Fibroblast of villous mesenchyme (primary cell): ENCODE measurements around the gene TCEA2. TPM values are rescaled to one million over a fixed set of nuclear protein-coding genes. Genes with fewer than 3 reads are reported as not detected.

Experiments
- DNase-seq: peaks from one replicate; pipeline ENCODE4 v3.0.0-alpha.2; 2010; ENCODE audit warnings: low read depth
- H3K4me3 ChIP-seq: 2 replicates; pipeline ENCODE4 v1.5.1; 2011; ENCODE audit warnings: low read depth, mild to moderate bottlenecking, low read length
- total RNA-seq: library from RNA; depleted of rRNA; stranded (reverse); fragments of >200 nt; gene quantifications from 2 replicates; pipeline ENCODE4 v1.2.3, GENCODE V29; 2012
- TF ChIP-seq, protein P1 (sequence below): IDR thresholded peaks from 2 replicates; pipeline ENCODE4 v1.5.1; 2012; ENCODE audit warnings: low read depth, mild to moderate bottlenecking, low read length; ENCODE audit not compliant: insufficient read depth

The TCEA2 gene
- total RNA-seq, 1 donor = 20.7 TPM

DNA sequence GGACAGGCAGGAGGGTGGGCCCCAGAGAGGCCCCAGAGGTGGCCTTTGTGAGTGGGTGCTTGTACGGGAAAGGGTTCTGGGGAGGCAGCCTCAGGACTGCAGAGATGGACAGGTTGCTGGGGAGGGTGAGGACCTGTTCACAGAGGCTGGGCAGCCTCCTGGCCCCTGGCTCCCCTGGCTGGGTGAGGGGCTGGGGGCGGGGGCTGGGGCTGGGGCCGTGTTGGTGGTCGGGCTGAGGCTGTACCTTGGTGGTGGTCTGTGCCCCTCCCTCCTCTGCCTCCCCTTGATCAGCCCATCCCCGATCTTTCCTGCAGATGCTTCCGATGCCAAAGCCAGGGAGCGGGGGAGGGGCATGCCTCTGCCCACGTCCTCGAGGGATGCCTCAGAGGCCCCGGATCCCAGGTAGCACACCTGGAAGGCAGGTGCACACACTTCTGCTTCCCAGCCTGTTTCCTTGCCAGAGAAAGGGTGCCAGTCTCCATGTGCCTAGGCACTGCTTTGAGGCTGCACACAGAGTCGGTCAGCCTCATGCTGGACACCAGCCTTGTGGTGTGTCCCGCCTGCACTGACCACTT is 4.8 kb downstream of the TCEA2 start:
- no peak overlapping the region for H3K4me3 ChIP-seq
- TF ChIP-seq, protein P1, sequence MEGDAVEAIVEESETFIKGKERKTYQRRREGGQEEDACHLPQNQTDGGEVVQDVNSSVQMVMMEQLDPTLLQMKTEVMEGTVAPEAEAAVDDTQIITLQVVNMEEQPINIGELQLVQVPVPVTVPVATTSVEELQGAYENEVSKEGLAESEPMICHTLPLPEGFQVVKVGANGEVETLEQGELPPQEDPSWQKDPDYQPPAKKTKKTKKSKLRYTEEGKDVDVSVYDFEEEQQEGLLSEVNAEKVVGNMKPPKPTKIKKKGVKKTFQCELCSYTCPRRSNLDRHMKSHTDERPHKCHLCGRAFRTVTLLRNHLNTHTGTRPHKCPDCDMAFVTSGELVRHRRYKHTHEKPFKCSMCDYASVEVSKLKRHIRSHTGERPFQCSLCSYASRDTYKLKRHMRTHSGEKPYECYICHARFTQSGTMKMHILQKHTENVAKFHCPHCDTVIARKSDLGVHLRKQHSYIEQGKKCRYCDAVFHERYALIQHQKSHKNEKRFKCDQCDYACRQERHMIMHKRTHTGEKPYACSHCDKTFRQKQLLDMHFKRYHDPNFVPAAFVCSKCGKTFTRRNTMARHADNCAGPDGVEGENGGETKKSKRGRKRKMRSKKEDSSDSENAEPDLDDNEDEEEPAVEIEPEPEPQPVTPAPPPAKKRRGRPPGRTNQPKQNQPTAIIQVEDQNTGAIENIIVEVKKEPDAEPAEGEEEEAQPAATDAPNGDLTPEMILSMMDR = no peak
- DNase-seq = no peak

DNA sequence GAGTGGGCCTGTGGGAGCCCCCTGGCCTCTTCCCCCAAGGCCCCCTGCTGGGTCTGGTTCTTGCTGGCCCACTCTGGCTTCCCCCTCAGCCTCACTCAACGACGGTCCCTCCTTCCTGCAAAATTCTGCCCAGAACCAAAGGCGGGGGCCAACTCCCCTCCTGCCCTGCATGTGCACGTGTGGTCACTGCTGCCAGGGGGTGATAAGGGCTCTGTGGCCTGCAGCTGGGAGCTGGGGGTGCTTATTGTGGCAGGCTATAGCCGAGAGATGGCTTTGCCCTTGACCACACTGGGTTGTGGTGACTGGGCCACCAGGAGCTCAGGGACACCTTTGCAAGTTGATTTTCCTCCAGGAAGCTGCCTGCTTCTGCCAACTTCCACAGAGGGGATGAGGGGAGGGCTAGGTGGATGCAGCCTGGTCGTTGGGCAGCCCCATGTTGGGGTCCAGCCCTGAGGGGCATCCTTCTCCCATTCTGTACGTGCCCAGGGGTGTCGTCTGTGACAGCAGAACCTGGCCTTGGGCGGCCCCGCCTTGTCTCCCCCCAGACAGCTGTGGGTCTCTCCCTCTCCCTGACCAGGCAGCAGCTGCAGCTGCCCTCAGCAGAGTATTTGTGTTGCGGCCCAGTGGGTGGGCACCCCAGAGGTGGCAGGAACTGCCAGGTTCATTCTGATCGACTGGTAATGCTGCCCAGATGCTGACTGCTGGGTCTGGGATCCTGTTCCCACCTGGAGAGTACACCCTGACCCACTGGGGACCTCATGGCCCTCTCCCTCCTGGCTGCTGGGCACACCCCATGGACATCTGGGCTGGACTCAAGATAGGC is 5.6 kb downstream of the TCEA2 start:
- H3K4me3 ChIP-seq = no peak overlapping the region
- TF ChIP-seq, protein P1 = no peak
- no peak for DNase-seq

DNA sequence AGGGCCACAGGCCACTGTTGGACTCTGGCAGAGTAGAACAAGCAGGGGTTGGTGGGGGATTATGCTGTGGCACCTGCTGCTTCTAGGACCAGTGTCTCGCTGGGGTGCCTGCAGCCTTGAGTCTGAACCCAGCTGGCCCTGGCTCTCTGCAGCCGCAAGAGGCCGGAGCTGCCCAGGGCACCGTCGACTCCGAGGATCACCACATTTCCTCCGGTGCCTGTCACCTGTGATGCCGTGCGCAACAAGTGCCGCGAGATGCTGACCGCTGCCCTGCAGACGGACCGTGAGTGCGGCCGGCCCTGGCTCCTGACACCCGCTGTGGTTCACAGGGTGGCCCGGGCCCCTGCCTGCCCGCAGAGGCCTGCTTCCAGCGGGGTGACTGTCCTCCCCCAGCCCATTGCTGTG is 6.2 kb downstream of the TCEA2 start:
- no peak for DNase-seq
- TF ChIP-seq, protein P1 = no peak
- no peak overlapping the region for H3K4me3 ChIP-seq

DNA sequence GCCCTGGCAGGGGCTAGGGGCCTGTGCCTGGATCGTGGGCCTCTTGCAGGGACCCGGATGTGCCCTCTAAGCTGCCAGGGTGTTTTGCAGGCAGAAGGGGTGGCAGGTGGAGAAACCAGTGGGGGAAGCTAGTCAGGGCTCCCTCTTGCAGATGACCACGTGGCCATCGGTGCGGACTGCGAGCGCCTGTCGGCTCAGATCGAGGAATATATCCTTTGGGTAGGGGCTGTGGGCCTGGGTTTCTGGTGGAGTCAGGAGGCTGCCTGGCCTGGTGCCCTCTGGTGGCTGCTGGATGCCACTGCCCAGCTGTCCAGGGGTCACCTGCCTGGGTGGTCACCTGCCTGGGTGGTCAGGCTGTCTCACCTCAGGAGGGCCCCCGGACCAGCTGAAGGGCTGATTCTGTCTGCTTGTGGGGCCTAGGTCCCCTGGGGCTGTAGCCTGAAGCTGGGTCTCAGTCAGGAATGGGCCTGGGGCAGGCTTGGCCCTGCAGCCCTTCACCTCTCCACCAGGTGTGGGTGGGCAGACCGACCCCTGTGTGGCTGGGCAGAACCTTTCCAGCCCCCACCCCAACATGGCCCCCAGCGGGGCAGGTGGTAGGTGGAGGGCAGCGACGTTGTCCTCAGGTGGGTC is 6.7 kb downstream of the TCEA2 start:
- no peak for DNase-seq
- TF ChIP-seq, protein P1 = peak; percentile 72
- H3K4me3 ChIP-seq = no peak overlapping the region

DNA sequence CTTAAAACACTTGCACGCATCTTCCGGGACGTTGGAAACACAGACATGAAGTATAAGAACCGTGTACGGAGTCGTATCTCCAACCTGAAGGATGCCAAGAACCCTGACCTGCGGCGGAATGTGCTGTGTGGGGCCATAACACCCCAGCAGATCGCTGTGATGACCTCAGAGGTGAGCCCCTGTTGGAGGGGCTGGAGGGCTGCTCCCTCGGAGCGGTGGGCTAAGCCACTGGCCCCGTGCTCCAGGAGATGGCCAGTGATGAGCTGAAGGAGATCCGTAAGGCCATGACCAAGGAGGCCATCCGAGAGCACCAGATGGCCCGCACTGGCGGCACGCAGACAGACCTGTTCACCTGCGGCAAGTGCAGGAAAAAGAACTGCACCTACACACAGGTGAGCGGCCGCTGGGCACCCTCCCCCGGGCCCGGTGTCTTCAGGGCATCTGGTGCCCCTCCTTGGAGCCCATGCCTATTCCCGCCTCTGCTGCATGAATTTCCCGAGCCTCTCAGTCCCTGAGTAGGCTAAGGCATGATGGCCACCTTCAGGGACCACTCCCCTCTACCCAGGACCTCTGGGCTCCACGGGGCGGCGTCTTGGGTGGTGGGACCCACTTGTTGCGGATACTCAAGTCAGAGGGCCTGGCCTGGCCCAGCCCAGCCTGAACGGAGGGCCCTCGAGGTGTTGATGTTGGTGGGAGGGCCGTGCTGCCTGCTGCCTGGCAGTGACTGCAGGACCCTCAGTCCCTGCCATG is 7.4 kb downstream of the TCEA2 start:
- DNase-seq = no peak
- TF ChIP-seq, protein P1 = no peak
- no peak overlapping the region for H3K4me3 ChIP-seq

DNA sequence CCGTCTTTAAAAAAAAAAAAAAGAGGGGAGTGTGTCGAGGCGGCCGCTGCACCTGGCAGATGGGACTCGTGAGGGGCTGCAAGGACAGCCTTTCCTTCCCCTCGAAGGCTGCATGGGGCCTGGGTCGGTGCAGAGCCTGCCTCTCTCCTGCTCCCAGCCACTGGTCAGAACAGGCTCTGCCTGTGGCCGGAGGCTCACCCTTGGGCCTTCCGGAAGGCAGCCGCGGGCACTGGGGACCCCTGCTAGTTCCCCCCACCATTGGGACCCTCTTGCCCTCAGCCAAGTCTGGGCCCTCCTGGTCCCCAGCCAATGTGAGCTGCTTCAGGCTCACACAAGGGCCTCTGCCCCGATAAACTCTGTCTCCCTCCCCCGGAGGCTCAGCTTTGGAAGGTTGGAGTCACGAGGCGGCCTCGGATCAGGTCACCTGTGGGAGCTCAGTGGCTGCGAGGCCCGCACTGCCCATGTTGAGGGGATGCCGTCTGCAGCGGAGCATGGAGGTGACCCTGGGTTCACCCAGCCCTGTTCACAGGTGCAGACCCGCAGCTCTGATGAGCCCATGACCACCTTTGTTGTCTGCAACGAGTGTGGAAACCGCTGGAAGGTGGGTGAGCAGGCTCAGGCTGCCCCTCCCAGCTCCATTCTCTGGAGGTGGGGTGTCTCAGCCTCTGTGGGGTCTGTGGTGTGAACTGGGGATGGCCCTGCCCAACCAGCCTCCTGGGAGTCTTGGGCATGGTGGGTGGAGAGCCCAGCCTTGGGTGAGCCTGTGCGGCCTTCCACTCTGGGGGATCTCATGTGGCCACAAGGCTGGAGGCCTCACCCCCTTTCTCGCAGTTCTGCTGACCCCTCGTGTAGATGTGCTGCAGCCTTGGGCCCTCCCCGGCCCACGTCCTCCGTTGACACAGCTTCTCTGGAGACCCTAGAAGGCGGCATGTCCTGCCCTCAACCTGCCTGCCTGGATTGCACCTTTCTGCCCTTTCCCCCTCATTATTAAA is 8.6 kb downstream of the TCEA2 start:
- no peak for DNase-seq
- no peak overlapping the region for H3K4me3 ChIP-seq
- TF ChIP-seq, protein P1 = no peak
